WTC11 (cell line): ENCODE data around the gene PRKAG2.

Source experiments
- CTCF ChIP-seq: fragments of 200-600 bp; IDR thresholded peaks from 2 replicates; pipeline ENCODE4 v1.8.0; 2022; ENCODE audit warnings: antibody characterized with exemption
- FOXP1 ChIP-seq: sonication (generic); formaldehyde crosslinking; IDR thresholded peaks from 2 replicates; pipeline ENCODE4 v1.8.0; 2022; ENCODE audit warnings: missing genetic modification reagents, mild to moderate bottlenecking, moderate library complexity, borderline replicate concordance
- SP1 ChIP-seq: sonication (generic); formaldehyde crosslinking; conservative IDR thresholded peaks from 2 replicates; pipeline ENCODE4 v1.8.1; 2022; ENCODE audit warnings: missing genetic modification reagents

DNA sequence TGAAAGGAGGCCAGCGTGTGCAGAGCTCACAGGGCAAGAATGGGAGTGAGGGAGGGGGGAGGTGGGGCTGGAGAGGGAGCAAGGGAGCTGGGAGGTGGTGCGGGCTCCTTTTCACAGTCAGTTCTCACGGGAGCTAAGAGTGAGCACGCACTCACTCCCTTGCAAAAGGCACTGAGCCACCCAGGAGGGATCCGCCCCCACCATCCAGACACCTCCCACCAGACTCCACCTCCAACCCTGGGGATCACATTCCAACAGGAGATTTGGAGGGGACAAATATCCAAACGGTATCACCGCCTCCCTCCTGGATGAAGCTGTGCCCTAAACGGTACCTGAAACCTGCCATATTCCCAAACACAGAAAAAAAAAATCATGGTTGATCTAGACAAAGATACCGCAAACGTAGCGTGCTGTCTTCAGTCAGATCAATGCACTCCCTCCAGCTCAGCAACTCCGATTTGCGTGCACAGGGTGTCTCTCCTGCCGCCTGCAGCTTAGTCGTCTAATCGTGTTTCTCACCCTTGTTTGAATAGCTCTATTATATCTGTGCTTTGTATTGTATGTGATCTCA, 20.3 kb upstream of the PRKAG2 start:
- TF ChIP-seq CTCF, result no peak
- TF ChIP-seq SP1 (CRISPR knock-in tag), result no peak
- TF ChIP-seq FOXP1 (CRISPR knock-in tag), result no peak
